GM12801 (cell line): ENCODE measurements around the gene ADCYAP1R1.

ENCODE experiments used
- CTCF ChIP-seq: IDR thresholded peaks from one replicate; pipeline ENCODE4 v1.5.1; 2011; ENCODE audit warnings: control low read depth; ENCODE audit not compliant: insufficient read length; ENCODE audit errors: extremely low read depth

Gene ADCYAP1R1

GRCh38 chr7:31134246-31135188, 82.4 kb downstream of the ADCYAP1R1 start:
- TF ChIP-seq CTCF = no peak

- no peak for TF ChIP-seq CTCF
These were observed 85.1 kb downstream of the ADCYAP1R1 start for GRCh38 chr7:31137234-31137633.

GRCh38 chr7:31145339-31145738, 93.2 kb downstream of the ADCYAP1R1 start:
- no peak for TF ChIP-seq CTCF

- TF ChIP-seq CTCF = no peak
These were observed 93.9 kb downstream of the ADCYAP1R1 start for GRCh38 chr7:31146030-31146429.

- TF ChIP-seq CTCF = no peak
These were observed 94.4 kb downstream of the ADCYAP1R1 start for GRCh38 chr7:31146538-31146937.

- no peak for TF ChIP-seq CTCF
These were observed 99.7 kb downstream of the ADCYAP1R1 start for GRCh38 chr7:31151849-31152248.

- TF ChIP-seq CTCF = no peak
These were observed 108.8 kb downstream of the ADCYAP1R1 start for GRCh38 chr7:31160941-31161340.
